ENCODE measurements around the gene PDZD7. TPM values are rescaled to one million over a fixed set of nuclear protein-coding genes. Genes with fewer than 3 reads are reported as not detected.

Gene PDZD7
- total and polyA plus RNA-seq, 4 donors, result 0.09 to 1.3 (median 0.55) TPM

DNA sequence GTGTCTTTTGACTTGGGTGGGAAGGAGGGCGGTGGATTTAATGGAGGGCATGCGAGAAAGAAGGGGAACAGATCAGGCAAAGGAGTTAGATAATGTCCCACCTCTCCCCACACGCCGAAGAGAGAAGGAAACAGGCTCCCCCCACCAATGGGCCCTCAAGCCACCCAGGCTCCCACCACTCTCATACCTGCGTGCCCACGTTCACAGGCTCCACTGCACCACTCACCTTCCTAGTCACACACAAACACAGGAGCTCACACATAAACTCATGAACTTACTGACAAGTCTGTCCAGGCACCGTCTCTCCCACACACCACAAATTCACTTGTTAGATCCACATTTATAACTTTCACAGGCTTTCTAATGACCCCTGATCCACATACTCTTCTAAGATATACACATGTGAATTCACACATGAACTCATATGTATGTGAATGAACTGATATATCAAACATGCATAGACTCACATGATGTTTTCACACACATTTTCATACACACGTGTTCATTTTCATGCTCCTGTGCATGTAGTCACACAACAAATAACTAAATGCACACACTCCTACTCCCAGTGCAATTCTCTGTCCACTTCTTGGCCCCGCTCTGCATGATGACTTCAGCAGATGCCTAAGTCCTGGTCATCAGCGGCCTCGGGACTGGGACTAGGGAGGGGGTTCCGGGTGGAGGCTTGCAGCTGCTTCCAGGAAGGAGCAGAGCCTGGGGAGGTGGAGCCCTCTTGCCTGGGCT is 29.8 kb downstream of the PDZD7 start:
- WGBS, 2 donors, result 24 to 27% methylated on average over 12 of the region's 12 CpGs
- no peaks in the 10 kb centered on the region for H3K9me3 ChIP-seq (ENCODE audit: control insufficient read depth in 4 of 4, insufficient read depth in 3 of 4, low read length in 3 of 4)
- peak overlapping the region; percentile 93 to 100 for H3K27ac ChIP-seq (ENCODE audit: low read depth in 1 of 2, low read length in 1 of 2)
- peak overlapping the region; percentile 80 to 90 for H3K9ac ChIP-seq (ENCODE audit: insufficient read depth in 1 of 2, low read length in 2 of 2)
- ATAC-seq (ENCODE audit: insufficient read depth, low FRiP score), result peak; percentile 9
- peak; percentile 92 to 95 (median 94) for DNase-seq
- H3K36me3 ChIP-seq (ENCODE audit: control insufficient read depth in 4 of 4, insufficient read depth in 4 of 4, low read length in 4 of 4), result peaks cover 0 to 40% (median 23%) of the 10 kb centered on the region in 4 donors
- peaks cover 6 to 51% (median 28%) of the 10 kb centered on the region in 5 donors for H3K4me1 ChIP-seq (ENCODE audit: control insufficient read depth in 5 of 5, insufficient read depth in 5 of 5, low read length in 5 of 5)
- peak overlapping the region; percentile 69 for H3K4me3 ChIP-seq
- H3K27me3 ChIP-seq (ENCODE audit: control insufficient read depth in 3 of 3, insufficient read depth in 3 of 3, low read length in 2 of 3), result no peaks in the 10 kb centered on the region
- TF ChIP-seq, protein P1, sequence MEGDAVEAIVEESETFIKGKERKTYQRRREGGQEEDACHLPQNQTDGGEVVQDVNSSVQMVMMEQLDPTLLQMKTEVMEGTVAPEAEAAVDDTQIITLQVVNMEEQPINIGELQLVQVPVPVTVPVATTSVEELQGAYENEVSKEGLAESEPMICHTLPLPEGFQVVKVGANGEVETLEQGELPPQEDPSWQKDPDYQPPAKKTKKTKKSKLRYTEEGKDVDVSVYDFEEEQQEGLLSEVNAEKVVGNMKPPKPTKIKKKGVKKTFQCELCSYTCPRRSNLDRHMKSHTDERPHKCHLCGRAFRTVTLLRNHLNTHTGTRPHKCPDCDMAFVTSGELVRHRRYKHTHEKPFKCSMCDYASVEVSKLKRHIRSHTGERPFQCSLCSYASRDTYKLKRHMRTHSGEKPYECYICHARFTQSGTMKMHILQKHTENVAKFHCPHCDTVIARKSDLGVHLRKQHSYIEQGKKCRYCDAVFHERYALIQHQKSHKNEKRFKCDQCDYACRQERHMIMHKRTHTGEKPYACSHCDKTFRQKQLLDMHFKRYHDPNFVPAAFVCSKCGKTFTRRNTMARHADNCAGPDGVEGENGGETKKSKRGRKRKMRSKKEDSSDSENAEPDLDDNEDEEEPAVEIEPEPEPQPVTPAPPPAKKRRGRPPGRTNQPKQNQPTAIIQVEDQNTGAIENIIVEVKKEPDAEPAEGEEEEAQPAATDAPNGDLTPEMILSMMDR (IDR thresholded peaks at IDR 0.05; ENCODE audit: control extremely low read depth, extremely low read depth), result no peak

DNA sequence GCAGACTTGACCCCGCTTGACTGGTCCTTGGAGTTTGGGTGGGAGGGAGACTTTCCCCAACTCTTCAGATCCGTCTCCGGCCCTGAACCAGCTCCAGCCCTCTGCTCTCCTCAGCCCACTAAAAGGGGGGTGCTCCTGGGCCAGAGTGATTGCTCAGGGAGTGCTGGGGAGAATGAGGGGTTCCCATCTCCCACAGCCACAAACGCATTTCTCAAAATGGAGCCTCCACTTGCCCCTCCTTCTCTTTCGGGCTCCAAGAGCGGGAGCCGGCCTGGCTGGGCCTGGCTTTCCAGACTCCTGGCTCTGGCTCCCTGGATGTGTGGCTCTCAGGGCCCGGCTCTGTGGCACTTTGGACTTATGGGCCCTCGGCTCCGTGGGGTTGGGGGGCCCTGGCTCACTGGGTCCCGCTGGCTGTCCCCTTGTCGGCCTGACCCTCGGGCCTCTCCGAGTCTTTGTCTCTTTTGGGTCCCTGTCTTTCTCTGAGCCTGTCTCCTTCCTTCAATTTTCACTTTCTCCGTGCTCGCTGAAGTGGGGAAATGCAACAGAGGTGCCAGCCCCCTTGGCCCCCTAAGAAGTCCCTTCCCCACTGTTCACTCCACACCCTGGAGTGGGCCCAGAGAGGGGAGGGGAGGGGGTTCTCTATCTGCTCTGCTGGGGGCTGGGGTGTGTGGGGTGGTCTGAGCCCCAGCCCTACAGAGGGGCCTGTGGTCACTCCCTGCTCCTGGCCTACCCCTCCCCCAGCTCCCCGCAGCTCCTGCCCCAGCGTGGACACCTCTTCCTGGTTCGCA is 30.6 kb downstream of the PDZD7 start:
- Histone ChIP-seq H3K9ac (ENCODE audit: insufficient read depth in 1 of 2, low read length in 2 of 2) (peak overlapping the region; percentile 80 to 90), H3K4me1 (ENCODE audit: control insufficient read depth in 5 of 5, insufficient read depth in 5 of 5, low read length in 5 of 5) (peaks cover 6 to 51% (median 26%) of the 10 kb centered on the region in 5 donors)
- DNase-seq, result peak; percentile 47 to 71 (median 53)

DNA sequence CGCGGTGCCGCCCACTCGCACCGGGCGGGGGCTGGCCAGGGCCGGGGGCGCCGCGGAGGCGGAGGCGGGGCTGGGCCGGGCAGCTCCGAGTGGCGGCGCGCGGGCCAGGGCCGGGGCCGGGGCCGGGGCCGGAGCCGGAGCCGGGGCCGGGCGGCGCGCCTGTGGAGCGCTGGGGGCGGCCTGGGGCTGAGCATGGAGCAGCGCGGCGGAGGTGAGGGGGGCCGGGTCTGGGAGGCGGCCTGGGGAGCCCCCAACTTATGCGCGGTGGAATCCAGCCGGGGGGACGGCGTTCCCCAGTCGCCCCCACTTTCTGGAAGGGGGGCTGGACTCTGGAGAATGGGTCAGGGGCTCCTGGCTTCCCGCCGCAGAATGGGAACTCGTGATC is 31.2 kb downstream of the PDZD7 start, which contains the start of gene LZTS2:
Gene LZTS2 (plus strand): TSS at position 67 of the 385 bp plus-strand sequence. CDS start 2,731 bp downstream, outside the sequence.
- Histone ChIP-seq H3K27ac (ENCODE audit: low read depth in 1 of 2, low read length in 1 of 2) (peak within 1 kb of the TSS; percentile 99 to 100), H3K36me3 (ENCODE audit: control insufficient read depth in 4 of 4, insufficient read depth in 4 of 4, low read length in 4 of 4) (peaks cover 0 to 27% (median 14%) of the 10 kb centered on the region in 4 donors), H3K9me3 (ENCODE audit: control insufficient read depth in 4 of 4, insufficient read depth in 3 of 4, low read length in 3 of 4) (no peaks in the 10 kb centered on the region), H3K4me3 (peak within 1 kb of the TSS; percentile 69), H3K4me1 (ENCODE audit: control insufficient read depth in 5 of 5, insufficient read depth in 5 of 5, low read length in 5 of 5) (peaks cover 6 to 57% (median 26%) of the 10 kb centered on the region in 5 donors), H3K9ac (ENCODE audit: insufficient read depth in 1 of 2, low read length in 2 of 2) (peak within 1 kb of the TSS; percentile 91 to 93), H3K27me3 (ENCODE audit: control insufficient read depth in 3 of 3, insufficient read depth in 3 of 3, low read length in 2 of 3) (no peaks in the 10 kb centered on the region)
- TF ChIP-seq, protein P1 (IDR thresholded peaks at IDR 0.05; ENCODE audit: control extremely low read depth, extremely low read depth), result no peak
- DNase-seq (no peak), ATAC-seq (ENCODE audit: insufficient read depth, low FRiP score) (no peak)
- 1 to 2% methylated on average over 23 to 44 of the region's 44 CpGs for WGBS, 2 donors

More for the DNA sequence above, 30.6 kb downstream of the PDZD7 start:
- no peak for ATAC-seq (ENCODE audit: insufficient read depth, low FRiP score)
- Histone ChIP-seq H3K9me3 (ENCODE audit: control insufficient read depth in 4 of 4, insufficient read depth in 3 of 4, low read length in 3 of 4) (no peaks in the 10 kb centered on the region), H3K36me3 (ENCODE audit: control insufficient read depth in 4 of 4, insufficient read depth in 4 of 4, low read length in 4 of 4) (peaks cover 0 to 32% (median 17%) of the 10 kb centered on the region in 4 donors), H3K4me3 (peak overlapping the region; percentile 69), H3K27me3 (ENCODE audit: control insufficient read depth in 3 of 3, insufficient read depth in 3 of 3, low read length in 2 of 3) (no peaks in the 10 kb centered on the region), H3K27ac (ENCODE audit: low read depth in 1 of 2, low read length in 1 of 2) (peak overlapping the region; percentile 93 to 100)
- TF ChIP-seq, protein P1 (IDR thresholded peaks at IDR 0.05; ENCODE audit: control extremely low read depth, extremely low read depth), result no peak
- 3 to 11% methylated on average over 19 of the region's 19 CpGs for WGBS, 2 donors

Measured in lung (tissue), 12 donors.